IMR-90 (cell line): Measurements from ENCODE around the gene BLTP3B. TPM values are rescaled to one million over a fixed set of nuclear protein-coding genes. Genes with fewer than 3 reads are reported as not detected.

Experiments
- ATAC-seq: fragments of 200-7000 bp; cut with Tn5 transposase; 2 replicates; pipeline ENCODE4 v1.9.1; 2020; ENCODE audit warnings: low read depth, mild to moderate bottlenecking, moderate library complexity
- BruUV-seq: library from RNA; stranded (reverse); fragments of 400-500 nt; replicated peaks from 2 replicates; lab custom pipeline; 2021; lab: Mats Ljungman, UMichigan
- CTCF ChIA-PET: fragments of 300-600 bp; formaldehyde crosslinking; extraction: SDS; loops from one replicate; lab custom pipeline; 2021; ENCODE audit warnings: antibody characterized with exemption; lab: Yijun Ruan, JAX
- POLR2A ChIA-PET: fragments of 300-600 bp; sonication (Branson Sonifier 250); formaldehyde crosslinking; loops from one replicate; lab custom pipeline; 2022; ENCODE audit warnings: antibody characterized with exemption; ENCODE audit not compliant: unreplicated experiment; lab: Charles Lee
- DNase-seq: peaks from one replicate; pipeline ENCODE4 v3.0.0; 2013
- H2AFZ ChIP-seq: replicated peaks from 2 replicates; pipeline ENCODE3; 2013; ENCODE audit warnings: low read length, mild to moderate bottlenecking; ENCODE audit not compliant: poor library complexity
- H2AK5ac ChIP-seq: 2 replicates; pipeline ENCODE4 v1.6.1; 2013; ENCODE audit warnings: low read depth, low read length, inconsistent platforms
- H2AK9ac ChIP-seq: replicated peaks from 2 replicates; pipeline ENCODE3; 2013; ENCODE audit warnings: mild to moderate bottlenecking, low read depth, low read length, moderate library complexity; ENCODE audit not compliant: poor library complexity
- H2BK120ac ChIP-seq: 2 replicates; pipeline ENCODE4 v1.6.1; 2013; ENCODE audit warnings: low read depth, low read length, inconsistent platforms
- H2BK15ac ChIP-seq: 3 replicates; pipeline ENCODE4 v1.6.1; 2013; ENCODE audit warnings: low read depth, low read length, inconsistent platforms
- H2BK20ac ChIP-seq: 2 replicates; pipeline ENCODE4 v1.6.1; 2013; ENCODE audit warnings: low read depth, mild to moderate bottlenecking, inconsistent platforms, low read length, moderate library complexity
- H2BK5ac ChIP-seq: 2 replicates; pipeline ENCODE4 v1.6.1; 2013; ENCODE audit warnings: mild to moderate bottlenecking, low read depth, low read length, inconsistent platforms; ENCODE audit not compliant: poor library complexity, severe bottlenecking
- H3K14ac ChIP-seq: replicated peaks from 2 replicates; pipeline ENCODE4 v1.6.1; 2013; ENCODE audit warnings: low read depth, low read length, inconsistent platforms
- H3K18ac ChIP-seq: 2 replicates; pipeline ENCODE4 v1.6.1; 2013; ENCODE audit warnings: low read depth, low read length, control low read depth
- H3K23ac ChIP-seq: 2 replicates; pipeline ENCODE4 v1.6.1; 2013; ENCODE audit warnings: low read depth, low read length, inconsistent platforms
- H3K27ac ChIP-seq: 2 replicates; pipeline ENCODE4 v1.5.1; 2013; ENCODE audit warnings: mild to moderate bottlenecking, control low read depth, low read length; ENCODE audit not compliant: insufficient read depth
- H3K27me3 ChIP-seq: 2 replicates; pipeline ENCODE4 v1.6.1; 2013; ENCODE audit warnings: low read length; ENCODE audit not compliant: control insufficient read depth, insufficient read depth
- H3K36me3 ChIP-seq: 2 replicates; pipeline ENCODE4 v1.6.1; 2013; ENCODE audit warnings: low read length, mixed read lengths; ENCODE audit not compliant: control insufficient read depth, insufficient read depth
- H3K4ac ChIP-seq: 2 replicates; pipeline ENCODE4 v1.6.1; 2013; ENCODE audit warnings: low read depth, low read length, inconsistent platforms
- H3K4me1 ChIP-seq: 2 replicates; pipeline ENCODE4 v1.6.1; 2013; ENCODE audit warnings: low read length, mixed read lengths; ENCODE audit not compliant: control insufficient read depth, insufficient read depth
- H3K4me2 ChIP-seq: 2 replicates; pipeline ENCODE4 v1.6.1; 2013; ENCODE audit warnings: low read depth, mild to moderate bottlenecking, control low read depth, low read length, moderate library complexity
- H3K4me3 ChIP-seq: 2 replicates; pipeline ENCODE4 v1.5.1; 2013; ENCODE audit warnings: low read depth, mild to moderate bottlenecking, control low read depth, low read length, moderate library complexity; ENCODE audit not compliant: insufficient read depth
- H3K56ac ChIP-seq: 2 replicates; pipeline ENCODE4 v1.6.1; 2013; ENCODE audit warnings: low read length, inconsistent platforms; ENCODE audit not compliant: insufficient read depth; ENCODE audit errors: extremely low read depth
- H3K79me1 ChIP-seq, 2 experiments: 2 replicates each; pipeline ENCODE4 v1.6.1; 2013; ENCODE audit warnings: low read length in 2 of 2, inconsistent platforms in 1 of 2, low read depth in 1 of 2
- H3K9ac ChIP-seq: 2 replicates; pipeline ENCODE4 v1.6.1; 2013; ENCODE audit warnings: low read depth, low read length, control low read depth
- H3K9me1 ChIP-seq: 2 replicates; pipeline ENCODE4 v1.6.1; 2013; ENCODE audit warnings: low read length, inconsistent platforms; ENCODE audit not compliant: insufficient read depth
- H3K9me3 ChIP-seq: 2 replicates; pipeline ENCODE4 v1.6.1; 2013; ENCODE audit warnings: low read length; ENCODE audit not compliant: control insufficient read depth, insufficient read depth
- H4K20me1 ChIP-seq: 2 replicates; pipeline ENCODE4 v1.6.1; 2013; ENCODE audit warnings: low read length, inconsistent platforms; ENCODE audit not compliant: insufficient read depth
- H4K5ac ChIP-seq: 2 replicates; pipeline ENCODE4 v1.6.1; 2013; ENCODE audit warnings: mild to moderate bottlenecking, low read depth, low read length, control low read depth
- H4K8ac ChIP-seq, 2 experiments: 2 replicates each; pipeline ENCODE4 v1.6.1; 2013; ENCODE audit warnings: low read depth in 2 of 2, low read length in 2 of 2, control low read depth in 1 of 2, inconsistent platforms in 1 of 2
- H4K91ac ChIP-seq: 2 replicates; pipeline ENCODE4 v1.6.1; 2013; ENCODE audit warnings: low read depth, low read length, inconsistent platforms; ENCODE audit not compliant: insufficient read depth
- MAFK ChIP-seq: IDR thresholded peaks from 2 replicates; pipeline ENCODE4 v1.6.1; 2012; ENCODE audit warnings: low read depth, low read length, improper control_type of control experiment
- WGBS, 2 experiments: methylation state at CpG; one replicate each; pipeline versions ENCODE4 v1.1.5 to v1.1.7; 2013; ENCODE audit warnings: missing lambda C conversion rate in 2 of 2; ENCODE audit not compliant: insufficient read length in 1 of 2; ENCODE audit errors: extremely low coverage in 2 of 2; 5-methylcytosine and 5-hydroxymethylcytosine counted together
- dilution Hi-C: fragments of 300-500 bp; cut with HindIII; formaldehyde crosslinking; loops from one replicate; pipeline ENCODE4 v1.14.3; 2018; ENCODE audit warnings: low sequenced_read_pairs; ENCODE audit not compliant: unreplicated experiment
- in situ Hi-C: fragments of 300-500 bp; cut with MboI; formaldehyde crosslinking; loops from 3 replicates; pipeline ENCODE4 v1.14.3; 2019; ENCODE audit warnings: low sequenced_read_pairs, inconsistent platforms, mixed read lengths
- intact Hi-C: fragments of 100-400 bp; cut with micrococcal nuclease; formaldehyde crosslinking; loops from 2 replicates; pipeline ENCODE4 v1.10.0; 2022
- polyA plus RNA-seq, 3 experiments: library from polyadenylated mRNA; depleted of rRNA; stranded (reverse); fragments of >200 nt; gene quantifications; 2 replicates each; pipeline ENCODE4 v1.2.3, GENCODE V29; 2012; ENCODE audit warnings: low replicate concordance in 1 of 3
- total RNA-seq: library from RNA; depleted of rRNA; stranded (reverse); fragments of >200 nt; gene quantifications from 2 replicates; pipeline ENCODE4 v1.2.3, GENCODE V29; 2012
- TF ChIP-seq, protein P1 (sequence below): conservative IDR thresholded peaks from 2 replicates; pipeline ENCODE4 v1.5.1; 2012; ENCODE audit warnings: mild to moderate bottlenecking, low read depth, low read length, improper control_type of control experiment

The BLTP3B gene
- total and polyA plus RNA-seq, 2 of the 4 experiments (the other 2 are of a cell fraction), result 8.9 to 38.7 TPM

DNA sequence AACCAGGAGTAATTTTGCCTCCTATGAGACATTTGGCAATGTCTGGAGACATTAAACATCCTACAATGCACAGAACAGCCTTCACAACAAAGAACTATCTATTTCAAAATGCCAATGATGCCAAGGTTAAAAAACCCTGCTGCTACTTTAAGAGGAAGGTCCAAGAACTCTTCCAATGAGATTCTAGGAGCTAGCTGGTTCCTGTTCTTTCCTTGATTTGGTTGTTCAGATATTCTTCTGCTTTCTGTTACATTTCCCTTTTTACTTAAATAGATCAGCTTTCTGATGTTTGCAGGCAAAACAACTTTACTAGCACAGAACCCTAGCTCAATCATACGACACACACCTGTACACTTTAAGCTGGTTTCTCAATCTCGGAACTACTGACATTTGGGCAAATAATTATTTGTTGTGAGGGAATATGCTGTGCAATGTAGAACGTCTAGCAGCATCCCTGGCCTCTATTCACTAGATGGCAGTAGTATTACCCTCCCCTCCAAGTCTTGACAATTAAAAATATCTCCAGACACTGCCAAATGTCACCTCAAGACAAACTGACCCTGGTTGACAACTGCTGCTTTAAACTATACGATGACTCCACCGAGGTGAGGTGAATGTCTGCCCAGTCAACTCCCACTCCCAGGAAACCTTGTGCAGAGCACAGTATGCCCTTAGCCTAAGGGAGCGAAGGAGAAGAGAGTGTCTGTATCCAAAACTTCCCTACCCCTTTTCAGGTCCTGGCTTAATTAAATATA, 4.4 kb downstream of the BLTP3B start:
- H2BK5ac ChIP-seq, result no peak overlapping the region
- in situ Hi-C loops, result no loop called here
- 45% methylated on average over 2 of the region's 6 CpGs; no CpG with 5 or more reads in 1 of the 2 experiments for WGBS, 2 experiments
- H3K36me3 ChIP-seq, result no peaks in the 10 kb centered on the region
- no TSS peak for BruUV-seq
- H3K9me1 ChIP-seq, result peaks cover 3% of the 10 kb centered on the region; the same call in 1 of the 2 replicates
- no peak overlapping the region for H2BK15ac ChIP-seq
- H3K18ac ChIP-seq, result no peak overlapping the region
- H3K4me2 ChIP-seq, result peak overlapping the region; percentile 51; the same call in 1 of the 2 replicates
- H3K23ac ChIP-seq, result no peak overlapping the region; the same call in 1 of the 2 replicates
- no peak overlapping the region for H4K5ac ChIP-seq
- no peak overlapping the region for H3K14ac ChIP-seq
- DNase-seq (peak; percentile 15), ATAC-seq (no peak)
- H2BK120ac ChIP-seq, result no peak overlapping the region
- no peak overlapping the region for H4K91ac ChIP-seq
- H3K56ac ChIP-seq, result no peak overlapping the region
- peaks cover 11 to 45% of the 10 kb centered on the region in 2 experiments for H3K79me1 ChIP-seq
- H4K8ac ChIP-seq, result peak overlapping the region in 1 of 2 experiments; percentile 10; a peak in 1 of 4 replicates
- ChIA-PET POLR2A (no interaction called here), CTCF (interaction anchor here (0.8 to 1.8 kb wide), 4 partner anchors 11 to 80 kb away, joined by 3 to 13 read pairs (median 4); no protein-coding TSS in a partner anchor)
- no peak overlapping the region for H3K27ac ChIP-seq
- H3K27me3 ChIP-seq, result no peaks in the 10 kb centered on the region
- H2AK9ac ChIP-seq, result no peak overlapping the region
- H4K20me1 ChIP-seq, result peaks cover 12% of the 10 kb centered on the region
- no peak overlapping the region for H2BK20ac ChIP-seq
- H2AFZ ChIP-seq, result no peak overlapping the region
- no peak overlapping the region for H2AK5ac ChIP-seq
- TF ChIP-seq MAFK, result no peak
- TF ChIP-seq, protein P1, sequence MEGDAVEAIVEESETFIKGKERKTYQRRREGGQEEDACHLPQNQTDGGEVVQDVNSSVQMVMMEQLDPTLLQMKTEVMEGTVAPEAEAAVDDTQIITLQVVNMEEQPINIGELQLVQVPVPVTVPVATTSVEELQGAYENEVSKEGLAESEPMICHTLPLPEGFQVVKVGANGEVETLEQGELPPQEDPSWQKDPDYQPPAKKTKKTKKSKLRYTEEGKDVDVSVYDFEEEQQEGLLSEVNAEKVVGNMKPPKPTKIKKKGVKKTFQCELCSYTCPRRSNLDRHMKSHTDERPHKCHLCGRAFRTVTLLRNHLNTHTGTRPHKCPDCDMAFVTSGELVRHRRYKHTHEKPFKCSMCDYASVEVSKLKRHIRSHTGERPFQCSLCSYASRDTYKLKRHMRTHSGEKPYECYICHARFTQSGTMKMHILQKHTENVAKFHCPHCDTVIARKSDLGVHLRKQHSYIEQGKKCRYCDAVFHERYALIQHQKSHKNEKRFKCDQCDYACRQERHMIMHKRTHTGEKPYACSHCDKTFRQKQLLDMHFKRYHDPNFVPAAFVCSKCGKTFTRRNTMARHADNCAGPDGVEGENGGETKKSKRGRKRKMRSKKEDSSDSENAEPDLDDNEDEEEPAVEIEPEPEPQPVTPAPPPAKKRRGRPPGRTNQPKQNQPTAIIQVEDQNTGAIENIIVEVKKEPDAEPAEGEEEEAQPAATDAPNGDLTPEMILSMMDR, result peak; percentile 27; the same call in 1 of the 2 replicates
- intact Hi-C loops, result no loop called here
- H3K4me1 ChIP-seq, result peaks cover 9% of the 10 kb centered on the region
- no peak overlapping the region for H3K4me3 ChIP-seq
- H3K9me3 ChIP-seq, result no peaks in the 10 kb centered on the region
- dilution Hi-C loops, result no loop called here
- H3K9ac ChIP-seq, result peak overlapping the region; percentile 10; the same call in 1 of the 2 replicates
- H3K4ac ChIP-seq, result no peak overlapping the region
